Activated CD4-positive, alpha-beta T cell treated with anti-CD3 and anti-CD28 coated beads, Interleukin-2, amount 10 ng/mL, durations not matched to agents 24 days and 14 days (primary cell): ENCODE data around the gene SRL. TPM values are rescaled to one million over a fixed set of nuclear protein-coding genes. Genes with fewer than 3 reads are reported as not detected.

Experiments used
- DNase-seq: peaks from one replicate; pipeline ENCODE4 v3.0.0; 2022
- H3K27ac Mint-ChIP-seq: one replicate; pipeline ENCODE4 v1.8.0; 2022; ENCODE audit warnings: mild to moderate bottlenecking, mixed read lengths
- H3K27me3 Mint-ChIP-seq: one replicate; pipeline ENCODE4 v1.8.0; 2022; ENCODE audit warnings: mixed read lengths
- H3K36me3 Mint-ChIP-seq: one replicate; pipeline ENCODE4 v1.8.0; 2022; ENCODE audit warnings: low read depth, mild to moderate bottlenecking, mixed read lengths
- H3K4me1 Mint-ChIP-seq: one replicate; pipeline ENCODE4 v1.8.0; 2021; ENCODE audit warnings: mixed read lengths
- H3K4me3 Mint-ChIP-seq: one replicate; pipeline ENCODE4 v1.8.0; 2022; ENCODE audit warnings: mild to moderate bottlenecking, moderate library complexity, mixed read lengths
- H3K9me3 Mint-ChIP-seq: one replicate; pipeline ENCODE4 v1.8.0; 2021; ENCODE audit warnings: mixed read lengths
- intact Hi-C: fragments of 100-400 bp; cut with micrococcal nuclease; formaldehyde crosslinking; loops from one replicate; pipeline ENCODE4 v1.15.1; 2023
- total RNA-seq: library from RNA; stranded (reverse); gene quantifications from 2 replicates; pipeline ENCODE4 v1.2.3, GENCODE V29; 2022

SRL gene
- total RNA-seq, 1 donor from 2014 or later = not detected

DNA sequence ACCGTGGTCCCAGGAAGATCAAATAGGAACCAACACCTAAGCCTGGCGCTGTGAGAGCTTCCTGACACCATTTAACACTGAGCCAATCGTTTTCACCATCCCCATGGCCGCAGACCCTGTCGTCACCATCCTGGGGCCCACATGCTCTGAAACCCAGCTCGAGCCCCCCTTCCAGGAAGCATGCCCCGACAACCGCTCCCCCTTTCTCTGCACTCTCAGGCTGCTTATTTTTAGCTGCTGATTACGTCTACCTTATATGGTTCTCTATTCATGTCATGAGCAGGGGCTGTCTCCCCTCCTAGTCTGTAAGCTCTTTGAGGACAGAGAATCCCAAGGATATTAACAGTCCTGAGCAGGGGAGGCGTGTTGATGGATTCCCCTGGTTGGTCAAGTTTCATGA lies 10.5 kb downstream of the SRL start:
- H3K27ac Mint-ChIP-seq = no peak overlapping the region
- H3K27me3 Mint-ChIP-seq = peaks cover 5% of the 10 kb centered on the region
- no peak for DNase-seq
- intact Hi-C loops = no loop called here
- H3K9me3 Mint-ChIP-seq = no peaks in the 10 kb centered on the region
- no peaks in the 10 kb centered on the region for H3K4me1 Mint-ChIP-seq
- H3K36me3 Mint-ChIP-seq = no peaks in the 10 kb centered on the region
- H3K4me3 Mint-ChIP-seq = no peak overlapping the region

DNA sequence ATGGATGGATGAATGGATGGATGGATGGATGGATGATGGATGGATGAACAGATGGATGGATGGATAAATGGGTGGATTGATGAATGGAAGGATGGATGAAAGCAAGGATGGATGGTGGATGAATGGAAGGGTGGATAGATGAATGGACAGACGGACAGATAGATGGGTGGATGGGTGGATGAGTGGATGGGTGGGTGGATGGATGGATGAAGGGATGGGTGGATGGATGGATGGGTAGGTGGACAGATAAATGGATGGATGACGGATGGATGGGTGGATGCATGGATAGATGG lies 14.9 kb downstream of the SRL start:
- no peaks in the 10 kb centered on the region for H3K9me3 Mint-ChIP-seq
- H3K4me3 Mint-ChIP-seq = no peak overlapping the region
- DNase-seq = no peak
- H3K27ac Mint-ChIP-seq = no peak overlapping the region
- intact Hi-C loops = no loop called here
- no peaks in the 10 kb centered on the region for H3K36me3 Mint-ChIP-seq
- no peaks in the 10 kb centered on the region for H3K4me1 Mint-ChIP-seq
- no peaks in the 10 kb centered on the region for H3K27me3 Mint-ChIP-seq

- H3K4me3 Mint-ChIP-seq = no peak overlapping the region
- intact Hi-C loops = no loop called here
- no peaks in the 10 kb centered on the region for H3K36me3 Mint-ChIP-seq
- no peaks in the 10 kb centered on the region for H3K9me3 Mint-ChIP-seq
- DNase-seq = no peak
- H3K27me3 Mint-ChIP-seq = no peaks in the 10 kb centered on the region
- H3K4me1 Mint-ChIP-seq = no peaks in the 10 kb centered on the region
- no peak overlapping the region for H3K27ac Mint-ChIP-seq
Measured at GRCh38 chr16:4226251-4227039, 15.4 kb downstream of the SRL start.

GRCh38 chr16:4225075-4225474 lies 16.8 kb downstream of the SRL start:
- no peaks in the 10 kb centered on the region for H3K9me3 Mint-ChIP-seq
- H3K36me3 Mint-ChIP-seq = no peaks in the 10 kb centered on the region
- H3K27me3 Mint-ChIP-seq = no peaks in the 10 kb centered on the region
- DNase-seq = no peak
- no peak overlapping the region for H3K27ac Mint-ChIP-seq
- intact Hi-C loops = no loop called here
- H3K4me3 Mint-ChIP-seq = no peak overlapping the region
- no peaks in the 10 kb centered on the region for H3K4me1 Mint-ChIP-seq

GRCh38 chr16:4220358-4220757 lies 21.5 kb downstream of the SRL start:
- H3K4me1 Mint-ChIP-seq = no peaks in the 10 kb centered on the region

DNA sequence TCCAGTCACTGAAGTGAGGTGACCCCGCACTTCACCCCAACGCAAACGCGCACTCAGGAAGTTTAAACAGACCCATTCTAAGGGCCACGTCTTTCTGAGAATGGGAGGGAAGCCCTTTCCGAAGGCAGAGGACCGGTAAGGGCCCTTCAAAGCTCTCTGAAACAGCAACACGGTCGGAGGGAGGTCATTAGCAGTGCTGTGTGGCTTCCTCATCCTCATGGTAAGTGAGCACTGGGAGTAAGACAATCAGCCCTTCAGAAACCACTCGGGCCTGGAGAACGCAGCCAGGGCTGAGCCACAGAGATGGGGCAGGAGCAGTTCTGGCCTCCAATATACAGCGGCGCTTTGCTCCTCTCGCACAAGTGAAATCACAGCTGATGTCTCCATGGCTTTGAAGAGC lies 23.7 kb downstream of the SRL start:
- intact Hi-C loops = no loop called here
- Mint-ChIP-seq H3K9me3 (no peaks in the 10 kb centered on the region), H3K4me1 (no peaks in the 10 kb centered on the region), H3K27me3 (peaks cover 2% of the 10 kb centered on the region), H3K27ac (no peak overlapping the region), H3K4me3 (no peak overlapping the region), H3K36me3 (no peaks in the 10 kb centered on the region)
- no peak for DNase-seq

More at GRCh38 chr16:4220358-4220757, 21.5 kb downstream of the SRL start:
- Mint-ChIP-seq H3K36me3 (no peaks in the 10 kb centered on the region), H3K9me3 (no peaks in the 10 kb centered on the region), H3K27ac (no peak overlapping the region), H3K4me3 (no peak overlapping the region), H3K27me3 (no peaks in the 10 kb centered on the region)
- intact Hi-C loops = no loop called here
- no peak for DNase-seq

GRCh38 chr16:4217204-4218131 lies 24.4 kb downstream of the SRL start:
- no peak overlapping the region for H3K27ac Mint-ChIP-seq
- intact Hi-C loops = no loop called here
- H3K9me3 Mint-ChIP-seq = no peaks in the 10 kb centered on the region
- H3K27me3 Mint-ChIP-seq = peaks cover 2% of the 10 kb centered on the region
- H3K36me3 Mint-ChIP-seq = no peaks in the 10 kb centered on the region
- no peak overlapping the region for H3K4me3 Mint-ChIP-seq
- no peaks in the 10 kb centered on the region for H3K4me1 Mint-ChIP-seq
- no peak for DNase-seq

- no peaks in the 10 kb centered on the region for H3K4me1 Mint-ChIP-seq
- intact Hi-C loops = no loop called here
- peaks cover 2% of the 10 kb centered on the region for H3K27me3 Mint-ChIP-seq
- no peak overlapping the region for H3K27ac Mint-ChIP-seq
- no peak overlapping the region for H3K4me3 Mint-ChIP-seq
- no peaks in the 10 kb centered on the region for H3K9me3 Mint-ChIP-seq
- H3K36me3 Mint-ChIP-seq = no peaks in the 10 kb centered on the region
- no peak for DNase-seq
Measured at GRCh38 chr16:4216596-4216995, 25.3 kb downstream of the SRL start.

DNA sequence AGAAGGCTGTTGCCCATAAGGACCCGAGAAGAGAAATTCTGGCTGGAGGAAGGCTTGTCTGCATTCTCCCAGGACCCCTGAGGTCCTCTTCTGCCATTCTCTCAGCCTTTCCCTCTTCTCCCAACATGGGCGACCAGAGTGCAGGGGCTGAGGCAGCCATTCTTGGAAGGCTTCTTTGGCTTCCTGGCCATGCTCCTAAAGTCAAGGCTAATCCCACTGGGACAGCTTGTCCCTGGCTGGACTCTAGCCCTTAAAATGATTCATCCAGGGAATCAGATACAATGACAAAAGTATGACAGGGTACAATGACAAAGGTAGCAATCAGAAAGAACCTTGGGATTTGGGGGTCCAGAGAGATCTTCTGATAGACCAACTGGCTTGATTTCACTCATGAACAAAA lies 26.8 kb downstream of the SRL start:
- intact Hi-C loops = no loop called here
- Mint-ChIP-seq H3K27ac (no peak overlapping the region), H3K27me3 (peaks cover 2% of the 10 kb centered on the region), H3K36me3 (no peaks in the 10 kb centered on the region), H3K9me3 (no peaks in the 10 kb centered on the region), H3K4me1 (no peaks in the 10 kb centered on the region), H3K4me3 (no peak overlapping the region)
- DNase-seq = no peak

GRCh38 chr16:4214215-4214621 lies 27.7 kb downstream of the SRL start:
- no peaks in the 10 kb centered on the region for H3K9me3 Mint-ChIP-seq
- intact Hi-C loops = no loop called here
- H3K27me3 Mint-ChIP-seq = peaks cover 4% of the 10 kb centered on the region
- H3K4me1 Mint-ChIP-seq = no peaks in the 10 kb centered on the region
- no peak overlapping the region for H3K4me3 Mint-ChIP-seq
- H3K36me3 Mint-ChIP-seq = no peaks in the 10 kb centered on the region
- H3K27ac Mint-ChIP-seq = no peak overlapping the region
- DNase-seq = no peak

DNA sequence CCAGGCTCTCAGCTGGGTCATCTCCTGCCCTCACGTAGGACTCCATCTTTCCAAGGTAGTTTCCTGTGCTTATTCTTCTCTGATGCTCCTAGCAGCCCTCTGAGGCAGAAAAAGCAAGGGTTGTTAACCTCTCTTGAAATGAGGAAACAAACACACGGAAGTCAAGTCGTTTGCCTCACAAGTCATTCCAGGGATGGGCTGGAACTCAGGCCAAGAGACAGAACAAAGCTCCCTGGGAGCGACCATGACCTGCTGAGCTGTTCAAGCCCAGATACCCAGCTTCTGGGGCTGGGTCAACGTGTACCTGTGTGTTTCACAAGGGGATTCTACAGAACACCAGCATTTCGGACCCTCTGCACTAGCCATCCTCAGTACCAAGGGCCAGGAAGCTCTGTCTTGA lies 28.1 kb downstream of the SRL start:
- DNase-seq = no peak
- no peaks in the 10 kb centered on the region for H3K9me3 Mint-ChIP-seq
- H3K4me3 Mint-ChIP-seq = no peak overlapping the region
- no peaks in the 10 kb centered on the region for H3K4me1 Mint-ChIP-seq
- intact Hi-C loops = no loop called here
- H3K36me3 Mint-ChIP-seq = no peaks in the 10 kb centered on the region
- H3K27me3 Mint-ChIP-seq = peaks cover 4% of the 10 kb centered on the region
- H3K27ac Mint-ChIP-seq = no peak overlapping the region

GRCh38 chr16:4212934-4213296 lies 29.0 kb downstream of the SRL start:
- Mint-ChIP-seq H3K9me3 (no peaks in the 10 kb centered on the region), H3K36me3 (no peaks in the 10 kb centered on the region), H3K4me3 (no peak overlapping the region), H3K27me3 (peaks cover 4% of the 10 kb centered on the region), H3K27ac (no peak overlapping the region), H3K4me1 (no peaks in the 10 kb centered on the region)
- intact Hi-C loops = no loop called here
- no peak for DNase-seq

GRCh38 chr16:4212211-4212933 lies 29.5 kb downstream of the SRL start:
- no peaks in the 10 kb centered on the region for H3K4me1 Mint-ChIP-seq

More at GRCh38 chr16:4212211-4212933, 29.5 kb downstream of the SRL start:
- intact Hi-C loops = no loop called here
- Mint-ChIP-seq H3K27ac (no peak overlapping the region), H3K27me3 (peaks cover 4% of the 10 kb centered on the region), H3K4me3 (no peak overlapping the region), H3K36me3 (no peaks in the 10 kb centered on the region), H3K9me3 (no peaks in the 10 kb centered on the region)
- no peak for DNase-seq
